ENCODE results near the gene SLC25A44.

- TF ChIP-seq CTCF (conservative IDR thresholded peaks at IDR 0.05; ENCODE audit: low read depth, low read length) (no peak), EZH2 (IDR thresholded peaks at IDR 0.05; ENCODE audit: borderline replicate concordance, low read depth, low read length, poor library complexity, severe bottlenecking) (no peak)
Observed at GRCh38 chr1:156195853-156196252, 1.9 kb downstream of the SLC25A44 start.
